Measurements from ENCODE around the gene DNM3.
A peak's percentile ranks its signal among the peaks of the same experiment; 100 is the strongest.

Gene DNM3

GRCh38 chr1:172140591-172140990, 299.3 kb downstream of the DNM3 start:
- DNase-seq (ENCODE audit: low spot score): no peak

- no peak for DNase-seq (ENCODE audit: low spot score)
Measured at GRCh38 chr1:172141341-172141881, 300.1 kb downstream of the DNM3 start.

- no peak for DNase-seq (ENCODE audit: low spot score)
Measured at GRCh38 chr1:172142324-172142723, 301.0 kb downstream of the DNM3 start.

GRCh38 chr1:172143384-172144055, 302.2 kb downstream of the DNM3 start:
- no peak for DNase-seq (ENCODE audit: low spot score)

- no peak for DNase-seq (ENCODE audit: low spot score)
Measured at GRCh38 chr1:172144445-172145061, 303.3 kb downstream of the DNM3 start.

- no peak for DNase-seq (ENCODE audit: low spot score)
Measured at GRCh38 chr1:172145231-172145651, 303.9 kb downstream of the DNM3 start.

- DNase-seq (ENCODE audit: low spot score): no peak
Measured at GRCh38 chr1:172145656-172146055, 304.4 kb downstream of the DNM3 start.

GRCh38 chr1:172146141-172146850, 305.0 kb downstream of the DNM3 start:
- no peak for DNase-seq (ENCODE audit: low spot score)

GRCh38 chr1:172147541-172147940, 306.2 kb downstream of the DNM3 start:
- DNase-seq (ENCODE audit: low spot score): no peak

GRCh38 chr1:172148213-172148612, 306.9 kb downstream of the DNM3 start:
- no peak for DNase-seq (ENCODE audit: low spot score)

- no peak for DNase-seq (ENCODE audit: low spot score)
Measured at GRCh38 chr1:172148707-172149106, 307.4 kb downstream of the DNM3 start.

- no peak for DNase-seq (ENCODE audit: low spot score)
Measured at GRCh38 chr1:172149346-172149745, 308.0 kb downstream of the DNM3 start.

- peak; percentile 51 for DNase-seq (ENCODE audit: low spot score)
Measured at GRCh38 chr1:172154551-172154950, 313.3 kb downstream of the DNM3 start.

GRCh38 chr1:172155766-172156165, 314.5 kb downstream of the DNM3 start:
- no peak for DNase-seq (ENCODE audit: low spot score)

GRCh38 chr1:172162236-172162635, 320.9 kb downstream of the DNM3 start:
- DNase-seq (ENCODE audit: low spot score): no peak

GRCh38 chr1:172163498-172164215, 322.4 kb downstream of the DNM3 start:
- DNase-seq (ENCODE audit: low spot score): no peak

GRCh38 chr1:172165403-172165802, 324.1 kb downstream of the DNM3 start:
- DNase-seq (ENCODE audit: low spot score): no peak

- no peak for DNase-seq (ENCODE audit: low spot score)
Measured at GRCh38 chr1:172167796-172168596, 326.7 kb downstream of the DNM3 start.

- no peak for DNase-seq (ENCODE audit: low spot score)
Measured at GRCh38 chr1:172168597-172168872, 327.2 kb downstream of the DNM3 start.

- DNase-seq (ENCODE audit: low spot score): no peak
Measured at GRCh38 chr1:172169836-172170235, 328.5 kb downstream of the DNM3 start.

GRCh38 chr1:172172352-172172831, 331.1 kb downstream of the DNM3 start:
- no peak for DNase-seq (ENCODE audit: low spot score)

- no peak for DNase-seq (ENCODE audit: low spot score)
Measured at GRCh38 chr1:172176206-172176605, 334.9 kb downstream of the DNM3 start.

Data from CD4-positive, alpha-beta T cell treated with Interleukin-2 at 100 ng/mL for 4 hours (primary cell).